WTC11 (cell line): Measurements from ENCODE around the gene DPP7. TPM values are rescaled to one million over a fixed set of nuclear protein-coding genes. Genes with fewer than 3 reads are reported as not detected.

Experiments
- ATAC-seq: fragments of 200-7000 bp; cut with Tn5 transposase; 2 replicates; pipeline ENCODE4 v1.10.0; 2021; ENCODE audit warnings: mild to moderate bottlenecking, moderate library complexity
- CTCF ChIA-PET: fragments of 300-600 bp; sonication (Branson Sonifier 250); formaldehyde crosslinking; loops from one replicate; lab custom pipeline; 2021; ENCODE audit warnings: antibody characterized with exemption; lab: Charles Lee
- POLR2A ChIA-PET: fragments of 350-600 bp; sonication (Branson Sonifier 250); formaldehyde crosslinking; loops from one replicate; lab custom pipeline; 2021; ENCODE audit warnings: antibody characterized with exemption; lab: Charles Lee
- DNase-seq: peaks from one replicate; pipeline ENCODE4 v3.0.0; 2021; ENCODE audit warnings: low spot score
- H3K27ac Mint-ChIP-seq: 2 replicates; pipeline ENCODE4 v1.8.0; 2021; ENCODE audit warnings: mixed read lengths
- H3K27me3 Mint-ChIP-seq: 2 replicates; pipeline ENCODE4 v1.8.0; 2021; ENCODE audit warnings: low read depth, mild to moderate bottlenecking, moderate library complexity, mixed read lengths
- H3K36me3 Mint-ChIP-seq: 2 replicates; pipeline ENCODE4 v1.8.0; 2021; ENCODE audit warnings: mixed read lengths
- H3K4me1 Mint-ChIP-seq: 2 replicates; pipeline ENCODE4 v1.8.0; 2022; ENCODE audit warnings: mixed read lengths
- H3K4me3 Mint-ChIP-seq: 2 replicates; pipeline ENCODE4 v1.8.0; 2021; ENCODE audit warnings: mild to moderate bottlenecking, moderate library complexity, mixed read lengths
- H3K9me3 Mint-ChIP-seq: 2 replicates; pipeline ENCODE4 v1.8.0; 2021; ENCODE audit warnings: mixed read lengths
- EMX1 ChIP-seq: fragments of 250-450 bp; sonication (Bioruptor Pico); IDR thresholded peaks from 2 replicates; pipeline ENCODE4 v1.8.0; 2021; ENCODE audit warnings: mild to moderate bottlenecking
- ERG ChIP-seq: fragments of 250-450 bp; sonication (Bioruptor Pico); IDR thresholded peaks from 2 replicates; pipeline ENCODE4 v1.8.0; 2021; ENCODE audit warnings: mild to moderate bottlenecking
- JUN ChIP-seq: sonication (generic); formaldehyde crosslinking; IDR thresholded peaks from 2 replicates; pipeline ENCODE4 v1.8.0; 2023; ENCODE audit warnings: mild to moderate bottlenecking, missing genetic modification reagents
- MLX ChIP-seq: sonication (generic); formaldehyde crosslinking; IDR thresholded peaks from 2 replicates; pipeline ENCODE4 v1.8.1; 2023; ENCODE audit warnings: mild to moderate bottlenecking, missing genetic modification reagents, moderate library complexity
- OVOL2 ChIP-seq: fragments of 250-450 bp; sonication (Bioruptor Pico); IDR thresholded peaks from 2 replicates; pipeline ENCODE4 v1.9.0; 2021; ENCODE audit warnings: mild to moderate bottlenecking, borderline replicate concordance
- PRDM15 ChIP-seq: sonication (generic); formaldehyde crosslinking; IDR thresholded peaks from 2 replicates; pipeline ENCODE4 v1.8.0; 2022; ENCODE audit warnings: missing genetic modification reagents
- SOX15 ChIP-seq: fragments of 250-450 bp; sonication (Bioruptor Pico); IDR thresholded peaks from 2 replicates; pipeline ENCODE4 v1.9.0; 2021; ENCODE audit warnings: mild to moderate bottlenecking
- USF2 ChIP-seq: sonication (generic); formaldehyde crosslinking; IDR thresholded peaks from 2 replicates; pipeline ENCODE4 v1.8.1; 2023; ENCODE audit warnings: mild to moderate bottlenecking, missing genetic modification reagents, moderate library complexity
- ZNF532 ChIP-seq: fragments of 250-450 bp; sonication (Bioruptor Pico); IDR thresholded peaks from 2 replicates; pipeline ENCODE4 v1.9.0; 2021; ENCODE audit warnings: mild to moderate bottlenecking, borderline replicate concordance
- total RNA-seq: library from RNA; stranded (reverse); gene quantifications from 3 replicates; pipeline ENCODE4 v1.2.3, GENCODE V29; 2021
- TF ChIP-seq, protein P1 (sequence below): sonication (generic); formaldehyde crosslinking; IDR thresholded peaks from 2 replicates; pipeline ENCODE4 v1.8.1; 2023; ENCODE audit warnings: mild to moderate bottlenecking, missing genetic modification reagents
- TF ChIP-seq, protein P2 (sequence below): sonication (generic); formaldehyde crosslinking; IDR thresholded peaks from 2 replicates; pipeline ENCODE4 v1.8.0; 2023; ENCODE audit warnings: mild to moderate bottlenecking, missing genetic modification reagents
- TF ChIP-seq, protein P3 (sequence below): sonication (generic); formaldehyde crosslinking; IDR thresholded peaks from 2 replicates; pipeline ENCODE4 v1.8.0; 2022; ENCODE audit warnings: mild to moderate bottlenecking, missing genetic modification reagents
- TF ChIP-seq, protein P4 (sequence below): fragments of 200-600 bp; IDR thresholded peaks from 2 replicates; pipeline ENCODE4 v1.8.0; 2022; ENCODE audit warnings: antibody characterized with exemption
- TF ChIP-seq, protein P5 (sequence below): sonication (generic); formaldehyde crosslinking; IDR thresholded peaks from 2 replicates; pipeline ENCODE4 v1.8.1; 2022; ENCODE audit warnings: mild to moderate bottlenecking, moderate library complexity, missing genetic modification reagents
- TF ChIP-seq, protein P6 (sequence below): sonication (generic); formaldehyde crosslinking; IDR thresholded peaks from 2 replicates; pipeline ENCODE4 v1.8.1; 2023; ENCODE audit warnings: mild to moderate bottlenecking, missing genetic modification reagents

The DPP7 gene
- total RNA-seq, 1 experiment from 2014 or later = 38.9 TPM

DNA sequence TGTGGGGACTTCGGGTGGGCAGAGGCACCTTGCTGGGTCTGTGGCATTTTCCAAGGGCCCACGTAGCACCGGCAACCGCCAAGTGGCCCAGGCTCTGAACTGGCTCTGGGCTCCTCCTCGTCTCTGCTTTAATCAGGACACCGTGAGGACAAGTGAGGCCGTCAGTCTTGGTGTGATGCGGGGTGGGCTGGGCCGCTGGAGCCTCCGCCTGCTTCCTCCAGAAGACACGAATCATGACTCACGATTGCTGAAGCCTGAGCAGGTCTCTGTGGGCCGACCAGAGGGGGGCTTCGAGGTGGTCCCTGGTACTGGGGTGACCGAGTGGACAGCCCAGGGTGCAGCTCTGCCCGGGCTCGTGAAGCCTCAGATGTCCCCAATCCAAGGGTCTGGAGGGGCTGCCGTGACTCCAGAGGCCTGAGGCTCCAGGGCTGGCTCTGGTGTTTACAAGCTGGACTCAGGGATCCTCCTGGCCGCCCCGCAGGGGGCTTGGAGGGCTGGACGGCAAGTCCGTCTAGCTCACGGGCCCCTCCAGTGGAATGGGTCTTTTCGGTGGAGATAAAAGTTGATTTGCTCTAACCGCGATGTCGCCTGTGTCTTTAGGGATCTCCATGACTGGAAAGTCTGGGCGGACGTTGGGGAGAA is 5.8 kb downstream of the DPP7 start:
- H3K27me3 Mint-ChIP-seq = peaks cover 8% of the 10 kb centered on the region
- H3K4me1 Mint-ChIP-seq = no peaks in the 10 kb centered on the region
- no peaks in the 10 kb centered on the region for H3K9me3 Mint-ChIP-seq
- POLR2A ChIA-PET = no interaction called here
- H3K4me3 Mint-ChIP-seq = no peak overlapping the region
- ATAC-seq (no peak), DNase-seq (no peak)
- H3K27ac Mint-ChIP-seq = no peak overlapping the region
- H3K36me3 Mint-ChIP-seq = 0 out of 2 replicates have a peak, but pooled peaks cover 7% of the 10 kb centered on the region
- CTCF ChIA-PET = interaction anchor here (0.9 kb wide), 1 partner anchor 59 kb away, joined by 3 read pairs; no protein-coding TSS in a partner anchor
- no peak for TF ChIP-seq SOX15 (CRISPR knock-in tag)
- TF ChIP-seq, protein P1, sequence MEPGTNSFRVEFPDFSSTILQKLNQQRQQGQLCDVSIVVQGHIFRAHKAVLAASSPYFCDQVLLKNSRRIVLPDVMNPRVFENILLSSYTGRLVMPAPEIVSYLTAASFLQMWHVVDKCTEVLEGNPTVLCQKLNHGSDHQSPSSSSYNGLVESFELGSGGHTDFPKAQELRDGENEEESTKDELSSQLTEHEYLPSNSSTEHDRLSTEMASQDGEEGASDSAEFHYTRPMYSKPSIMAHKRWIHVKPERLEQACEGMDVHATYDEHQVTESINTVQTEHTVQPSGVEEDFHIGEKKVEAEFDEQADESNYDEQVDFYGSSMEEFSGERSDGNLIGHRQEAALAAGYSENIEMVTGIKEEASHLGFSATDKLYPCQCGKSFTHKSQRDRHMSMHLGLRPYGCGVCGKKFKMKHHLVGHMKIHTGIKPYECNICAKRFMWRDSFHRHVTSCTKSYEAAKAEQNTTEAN (CRISPR knock-in tag) = no peak
- TF ChIP-seq OVOL2 (CRISPR knock-in tag) = no peak
- TF ChIP-seq PRDM15 (CRISPR knock-in tag) = no peak
- TF ChIP-seq MLX (CRISPR knock-in tag) = no peak
- TF ChIP-seq ZNF532 (CRISPR knock-in tag) = no peak
- TF ChIP-seq, protein P2, sequence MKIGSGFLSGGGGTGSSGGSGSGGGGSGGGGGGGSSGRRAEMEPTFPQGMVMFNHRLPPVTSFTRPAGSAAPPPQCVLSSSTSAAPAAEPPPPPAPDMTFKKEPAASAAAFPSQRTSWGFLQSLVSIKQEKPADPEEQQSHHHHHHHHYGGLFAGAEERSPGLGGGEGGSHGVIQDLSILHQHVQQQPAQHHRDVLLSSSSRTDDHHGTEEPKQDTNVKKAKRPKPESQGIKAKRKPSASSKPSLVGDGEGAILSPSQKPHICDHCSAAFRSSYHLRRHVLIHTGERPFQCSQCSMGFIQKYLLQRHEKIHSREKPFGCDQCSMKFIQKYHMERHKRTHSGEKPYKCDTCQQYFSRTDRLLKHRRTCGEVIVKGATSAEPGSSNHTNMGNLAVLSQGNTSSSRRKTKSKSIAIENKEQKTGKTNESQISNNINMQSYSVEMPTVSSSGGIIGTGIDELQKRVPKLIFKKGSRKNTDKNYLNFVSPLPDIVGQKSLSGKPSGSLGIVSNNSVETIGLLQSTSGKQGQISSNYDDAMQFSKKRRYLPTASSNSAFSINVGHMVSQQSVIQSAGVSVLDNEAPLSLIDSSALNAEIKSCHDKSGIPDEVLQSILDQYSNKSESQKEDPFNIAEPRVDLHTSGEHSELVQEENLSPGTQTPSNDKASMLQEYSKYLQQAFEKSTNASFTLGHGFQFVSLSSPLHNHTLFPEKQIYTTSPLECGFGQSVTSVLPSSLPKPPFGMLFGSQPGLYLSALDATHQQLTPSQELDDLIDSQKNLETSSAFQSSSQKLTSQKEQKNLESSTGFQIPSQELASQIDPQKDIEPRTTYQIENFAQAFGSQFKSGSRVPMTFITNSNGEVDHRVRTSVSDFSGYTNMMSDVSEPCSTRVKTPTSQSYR (CRISPR knock-in tag) = no peak
- TF ChIP-seq ERG (CRISPR knock-in tag) = no peak
- TF ChIP-seq, protein P3, sequence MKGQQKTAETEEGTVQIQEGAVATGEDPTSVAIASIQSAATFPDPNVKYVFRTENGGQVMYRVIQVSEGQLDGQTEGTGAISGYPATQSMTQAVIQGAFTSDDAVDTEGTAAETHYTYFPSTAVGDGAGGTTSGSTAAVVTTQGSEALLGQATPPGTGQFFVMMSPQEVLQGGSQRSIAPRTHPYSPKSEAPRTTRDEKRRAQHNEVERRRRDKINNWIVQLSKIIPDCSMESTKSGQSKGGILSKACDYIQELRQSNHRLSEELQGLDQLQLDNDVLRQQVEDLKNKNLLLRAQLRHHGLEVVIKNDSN = no peak
- no peak for TF ChIP-seq JUN (CRISPR knock-in tag)
- TF ChIP-seq, protein P4, sequence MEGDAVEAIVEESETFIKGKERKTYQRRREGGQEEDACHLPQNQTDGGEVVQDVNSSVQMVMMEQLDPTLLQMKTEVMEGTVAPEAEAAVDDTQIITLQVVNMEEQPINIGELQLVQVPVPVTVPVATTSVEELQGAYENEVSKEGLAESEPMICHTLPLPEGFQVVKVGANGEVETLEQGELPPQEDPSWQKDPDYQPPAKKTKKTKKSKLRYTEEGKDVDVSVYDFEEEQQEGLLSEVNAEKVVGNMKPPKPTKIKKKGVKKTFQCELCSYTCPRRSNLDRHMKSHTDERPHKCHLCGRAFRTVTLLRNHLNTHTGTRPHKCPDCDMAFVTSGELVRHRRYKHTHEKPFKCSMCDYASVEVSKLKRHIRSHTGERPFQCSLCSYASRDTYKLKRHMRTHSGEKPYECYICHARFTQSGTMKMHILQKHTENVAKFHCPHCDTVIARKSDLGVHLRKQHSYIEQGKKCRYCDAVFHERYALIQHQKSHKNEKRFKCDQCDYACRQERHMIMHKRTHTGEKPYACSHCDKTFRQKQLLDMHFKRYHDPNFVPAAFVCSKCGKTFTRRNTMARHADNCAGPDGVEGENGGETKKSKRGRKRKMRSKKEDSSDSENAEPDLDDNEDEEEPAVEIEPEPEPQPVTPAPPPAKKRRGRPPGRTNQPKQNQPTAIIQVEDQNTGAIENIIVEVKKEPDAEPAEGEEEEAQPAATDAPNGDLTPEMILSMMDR = no peak
- TF ChIP-seq EMX1 (CRISPR knock-in tag) = no peak
- no peak for TF ChIP-seq USF2
- TF ChIP-seq, protein P5, sequence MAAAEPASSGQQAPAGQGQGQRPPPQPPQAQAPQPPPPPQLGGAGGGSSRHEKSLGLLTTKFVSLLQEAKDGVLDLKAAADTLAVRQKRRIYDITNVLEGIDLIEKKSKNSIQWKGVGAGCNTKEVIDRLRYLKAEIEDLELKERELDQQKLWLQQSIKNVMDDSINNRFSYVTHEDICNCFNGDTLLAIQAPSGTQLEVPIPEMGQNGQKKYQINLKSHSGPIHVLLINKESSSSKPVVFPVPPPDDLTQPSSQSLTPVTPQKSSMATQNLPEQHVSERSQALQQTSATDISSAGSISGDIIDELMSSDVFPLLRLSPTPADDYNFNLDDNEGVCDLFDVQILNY = no peak
- TF ChIP-seq, protein P6, sequence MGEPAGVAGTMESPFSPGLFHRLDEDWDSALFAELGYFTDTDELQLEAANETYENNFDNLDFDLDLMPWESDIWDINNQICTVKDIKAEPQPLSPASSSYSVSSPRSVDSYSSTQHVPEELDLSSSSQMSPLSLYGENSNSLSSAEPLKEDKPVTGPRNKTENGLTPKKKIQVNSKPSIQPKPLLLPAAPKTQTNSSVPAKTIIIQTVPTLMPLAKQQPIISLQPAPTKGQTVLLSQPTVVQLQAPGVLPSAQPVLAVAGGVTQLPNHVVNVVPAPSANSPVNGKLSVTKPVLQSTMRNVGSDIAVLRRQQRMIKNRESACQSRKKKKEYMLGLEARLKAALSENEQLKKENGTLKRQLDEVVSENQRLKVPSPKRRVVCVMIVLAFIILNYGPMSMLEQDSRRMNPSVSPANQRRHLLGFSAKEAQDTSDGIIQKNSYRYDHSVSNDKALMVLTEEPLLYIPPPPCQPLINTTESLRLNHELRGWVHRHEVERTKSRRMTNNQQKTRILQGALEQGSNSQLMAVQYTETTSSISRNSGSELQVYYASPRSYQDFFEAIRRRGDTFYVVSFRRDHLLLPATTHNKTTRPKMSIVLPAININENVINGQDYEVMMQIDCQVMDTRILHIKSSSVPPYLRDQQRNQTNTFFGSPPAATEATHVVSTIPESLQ (CRISPR knock-in tag) = no peak
